AG09309 (cell line): ENCODE data around the gene LURAP1L.

Experiments used
- DNase-seq: peaks from one replicate; pipeline ENCODE4 v3.0.0-alpha.2; 2010; ENCODE audit warnings: low read depth
- H3K4me3 ChIP-seq: 2 replicates; pipeline ENCODE4 v1.5.1; 2011; ENCODE audit warnings: mild to moderate bottlenecking, low read depth, low read length, moderate library complexity; ENCODE audit not compliant: control insufficient read depth
- TF ChIP-seq, protein P1 (sequence below): IDR thresholded peaks from 2 replicates; pipeline ENCODE4 v1.5.1; 2011; ENCODE audit warnings: mild to moderate bottlenecking, low read depth, low read length, inconsistent platforms; ENCODE audit not compliant: insufficient read depth, control insufficient read depth; ENCODE audit errors: missing control alignments

The LURAP1L gene

DNA sequence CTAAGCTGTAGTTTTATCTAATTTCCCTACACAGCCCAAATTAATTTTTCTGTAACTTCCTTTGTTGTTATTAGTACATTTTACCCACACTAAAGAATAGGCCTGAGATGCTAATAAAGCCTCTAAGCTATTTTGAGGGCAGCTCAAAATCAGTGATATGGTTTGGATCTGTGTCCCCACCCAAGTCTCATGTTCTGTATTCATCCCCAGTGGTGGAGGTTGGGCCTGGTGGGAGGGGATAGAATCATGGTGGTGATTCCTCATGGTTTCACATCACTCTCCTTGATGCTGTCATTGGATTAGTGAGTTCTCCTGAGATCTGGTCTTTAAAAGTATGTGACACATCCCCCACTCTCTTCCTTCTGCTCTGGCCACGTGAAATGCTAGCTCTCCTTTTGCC lies 27.3 kb downstream of the LURAP1L start:
- no peak for DNase-seq
- TF ChIP-seq, protein P1, sequence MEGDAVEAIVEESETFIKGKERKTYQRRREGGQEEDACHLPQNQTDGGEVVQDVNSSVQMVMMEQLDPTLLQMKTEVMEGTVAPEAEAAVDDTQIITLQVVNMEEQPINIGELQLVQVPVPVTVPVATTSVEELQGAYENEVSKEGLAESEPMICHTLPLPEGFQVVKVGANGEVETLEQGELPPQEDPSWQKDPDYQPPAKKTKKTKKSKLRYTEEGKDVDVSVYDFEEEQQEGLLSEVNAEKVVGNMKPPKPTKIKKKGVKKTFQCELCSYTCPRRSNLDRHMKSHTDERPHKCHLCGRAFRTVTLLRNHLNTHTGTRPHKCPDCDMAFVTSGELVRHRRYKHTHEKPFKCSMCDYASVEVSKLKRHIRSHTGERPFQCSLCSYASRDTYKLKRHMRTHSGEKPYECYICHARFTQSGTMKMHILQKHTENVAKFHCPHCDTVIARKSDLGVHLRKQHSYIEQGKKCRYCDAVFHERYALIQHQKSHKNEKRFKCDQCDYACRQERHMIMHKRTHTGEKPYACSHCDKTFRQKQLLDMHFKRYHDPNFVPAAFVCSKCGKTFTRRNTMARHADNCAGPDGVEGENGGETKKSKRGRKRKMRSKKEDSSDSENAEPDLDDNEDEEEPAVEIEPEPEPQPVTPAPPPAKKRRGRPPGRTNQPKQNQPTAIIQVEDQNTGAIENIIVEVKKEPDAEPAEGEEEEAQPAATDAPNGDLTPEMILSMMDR: no peak
- H3K4me3 ChIP-seq: no peak overlapping the region

DNA sequence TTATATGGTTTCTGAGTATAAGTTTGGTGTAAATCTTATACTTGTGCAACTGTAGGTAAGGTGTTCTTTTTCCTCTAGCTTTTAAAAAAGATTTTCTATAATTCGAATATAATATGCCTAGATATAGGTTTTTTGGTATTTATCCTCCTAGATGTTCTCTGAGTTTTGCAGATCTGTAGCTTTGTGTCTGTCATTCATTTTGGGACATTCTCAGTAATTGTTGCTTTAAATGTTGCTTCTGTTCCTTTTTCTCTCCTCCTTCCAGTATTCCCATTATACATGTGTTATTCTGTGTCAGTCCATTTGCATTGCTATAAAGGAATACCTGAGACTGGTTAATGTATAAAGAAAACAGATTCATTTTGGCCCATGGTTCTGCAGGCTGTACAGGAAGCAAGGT lies 33.7 kb downstream of the LURAP1L start:
- TF ChIP-seq, protein P1: no peak
- no peak for DNase-seq
- no peak overlapping the region for H3K4me3 ChIP-seq

DNA sequence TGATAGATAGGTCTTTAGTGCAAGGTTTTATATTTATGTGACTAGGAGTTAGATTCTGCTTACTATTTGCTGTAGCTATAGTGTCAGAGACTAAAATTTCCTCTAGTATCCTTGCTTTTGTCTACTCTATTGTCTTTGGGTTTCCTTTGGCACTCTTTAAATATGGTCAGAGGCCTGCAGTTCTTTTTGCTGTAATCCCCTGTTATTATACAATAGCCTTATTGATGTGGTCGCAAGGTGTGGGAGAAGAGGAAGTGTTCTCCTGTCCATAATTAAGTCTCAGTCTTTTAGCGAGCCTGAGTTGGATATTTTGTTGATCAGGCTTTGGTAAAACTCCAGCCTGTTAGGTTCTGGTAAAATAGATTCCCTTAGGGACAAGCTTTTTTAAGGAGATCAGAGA lies 34.9 kb downstream of the LURAP1L start:
- DNase-seq: no peak
- TF ChIP-seq, protein P1: no peak
- no peak overlapping the region for H3K4me3 ChIP-seq

DNA sequence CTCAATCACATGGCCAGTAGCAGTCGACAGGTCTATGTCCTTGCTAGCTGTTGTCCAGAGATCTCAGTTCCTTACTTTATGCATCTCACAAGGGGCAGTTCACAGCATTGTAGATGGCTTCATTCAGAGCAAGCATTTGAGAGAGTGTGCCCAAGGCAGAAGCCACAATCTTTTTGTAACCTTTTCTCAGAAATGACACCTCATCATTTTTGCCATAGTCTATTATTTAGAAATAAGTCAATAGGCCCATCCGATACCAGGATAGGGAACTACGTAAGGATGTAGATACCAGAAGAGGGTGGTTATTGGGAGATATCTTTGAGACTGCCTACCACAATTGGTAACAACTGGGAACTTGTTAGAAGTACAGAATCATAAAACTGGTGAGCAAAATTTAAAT lies 37.1 kb downstream of the LURAP1L start:
- H3K4me3 ChIP-seq: no peak overlapping the region
- DNase-seq: no peak
- TF ChIP-seq, protein P1: no peak

DNA sequence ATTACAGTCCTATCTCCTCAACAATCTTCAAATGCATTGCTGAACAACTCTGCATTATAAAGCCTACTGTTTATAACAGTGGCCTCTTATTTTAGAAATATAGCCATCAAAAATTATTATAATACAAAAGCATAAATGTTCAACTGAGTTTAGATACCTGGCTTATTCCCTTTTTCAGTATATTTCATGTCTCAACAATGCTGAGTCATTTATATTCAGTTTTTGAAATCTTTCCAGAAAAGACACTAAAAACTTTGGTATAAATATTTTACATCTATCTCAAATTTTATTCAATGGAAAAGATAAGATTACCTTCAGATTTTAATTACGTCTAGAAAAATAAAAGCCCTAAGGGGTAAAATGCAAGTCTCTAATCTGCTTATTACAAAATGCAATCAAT lies 37.9 kb downstream of the LURAP1L start:
- TF ChIP-seq, protein P1: no peak
- no peak overlapping the region for H3K4me3 ChIP-seq
- no peak for DNase-seq

DNA sequence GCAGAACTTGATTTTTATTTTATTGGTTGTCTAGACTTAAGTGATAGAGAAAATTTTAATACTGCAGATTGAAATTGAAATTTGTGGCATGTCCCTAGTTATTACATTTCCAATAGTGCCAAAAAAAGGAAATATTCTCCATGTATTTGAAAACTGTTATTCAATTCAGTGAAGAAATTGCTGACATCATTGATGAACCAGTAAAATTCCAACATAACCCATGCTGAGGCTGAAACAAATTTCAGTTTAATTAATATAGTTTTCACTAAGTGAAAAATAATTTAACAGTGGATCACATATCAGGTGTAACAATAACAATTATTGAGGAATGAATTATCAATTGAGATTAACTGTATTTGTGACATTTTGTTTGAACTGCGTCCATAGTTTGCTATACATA lies 38.7 kb downstream of the LURAP1L start:
- TF ChIP-seq, protein P1: no peak
- H3K4me3 ChIP-seq: no peak overlapping the region
- DNase-seq: no peak
